T-helper 2 cell treated with Interferon-gamma antibody and Interleukin-4, amounts not matched to agents 5 μg/mL and 100 μg/mL, for 36 hours (primary cell): ENCODE measurements around the gene RNF13.
"Not testable (repeated sequence)": the region's sequence is repeated elsewhere in the genome, so short reads cannot be mapped to it uniquely, and the experiment has no call there.

Source experiments
- DNase-seq: peaks from one replicate; pipeline ENCODE4 v3.0.0; 2021; ENCODE audit warnings: low spot score
- H3K27ac Mint-ChIP-seq: one replicate; pipeline ENCODE4 v1.8.0; 2021; ENCODE audit warnings: mild to moderate bottlenecking, mixed read lengths
- H3K27me3 Mint-ChIP-seq: one replicate; pipeline ENCODE4 v1.8.0; 2021; ENCODE audit warnings: low read depth, mixed read lengths
- H3K36me3 Mint-ChIP-seq: one replicate; pipeline ENCODE4 v1.8.0; 2021; ENCODE audit warnings: low read depth, mixed read lengths
- H3K4me1 Mint-ChIP-seq: one replicate; pipeline ENCODE4 v1.8.0; 2021; ENCODE audit warnings: low read depth, mixed read lengths
- H3K4me3 Mint-ChIP-seq: one replicate; pipeline ENCODE4 v1.8.0; 2022; ENCODE audit warnings: mild to moderate bottlenecking, moderate library complexity, mixed read lengths
- H3K9me3 Mint-ChIP-seq: one replicate; pipeline ENCODE4 v1.8.0; 2021; ENCODE audit warnings: mixed read lengths

RNF13 gene

GRCh38 chr3:149838491-149838890, 25.5 kb downstream of the RNF13 start:
- H3K9me3 Mint-ChIP-seq = peaks cover 52% of the 10 kb centered on the region
- H3K4me1 Mint-ChIP-seq, DNase-seq, H3K4me3 Mint-ChIP-seq, H3K27me3 Mint-ChIP-seq, H3K27ac Mint-ChIP-seq: not testable (repeated sequence)
- H3K36me3 Mint-ChIP-seq = peaks cover 43% of the 10 kb centered on the region

- not testable (repeated sequence) for H3K27me3 Mint-ChIP-seq, DNase-seq, H3K4me3 Mint-ChIP-seq, H3K27ac Mint-ChIP-seq, H3K4me1 Mint-ChIP-seq
- peaks cover 43% of the 10 kb centered on the region for H3K9me3 Mint-ChIP-seq
- peaks cover 39% of the 10 kb centered on the region for H3K36me3 Mint-ChIP-seq
Observed at GRCh38 chr3:149839469-149839868, 26.5 kb downstream of the RNF13 start.

GRCh38 chr3:149839896-149840295, 26.9 kb downstream of the RNF13 start:
- H3K27me3 Mint-ChIP-seq = no peaks in the 10 kb centered on the region

GRCh38 chr3:149843502-149843901, 30.5 kb downstream of the RNF13 start:
- no peak overlapping the region for H3K4me3 Mint-ChIP-seq
- H3K36me3 Mint-ChIP-seq = peaks cover 23% of the 10 kb centered on the region
- H3K9me3 Mint-ChIP-seq = peaks cover 5% of the 10 kb centered on the region
- H3K4me1 Mint-ChIP-seq = peaks cover 4% of the 10 kb centered on the region
- no peak for DNase-seq
- no peaks in the 10 kb centered on the region for H3K27me3 Mint-ChIP-seq
- no peak overlapping the region for H3K27ac Mint-ChIP-seq

More at GRCh38 chr3:149839896-149840295, 26.9 kb downstream of the RNF13 start:
- DNase-seq = no peak
- Mint-ChIP-seq H3K27ac (peak overlapping the region; percentile 2), H3K9me3 (peaks cover 38% of the 10 kb centered on the region), H3K36me3 (peaks cover 35% of the 10 kb centered on the region), H3K4me3 (no peak overlapping the region), H3K4me1 (peaks cover 4% of the 10 kb centered on the region)

- peaks cover 5% of the 10 kb centered on the region for H3K9me3 Mint-ChIP-seq
- H3K27ac Mint-ChIP-seq = no peak overlapping the region
- peaks cover 4% of the 10 kb centered on the region for H3K4me1 Mint-ChIP-seq
Observed at GRCh38 chr3:149844091-149844490, 31.1 kb downstream of the RNF13 start.

GRCh38 chr3:149845570-149846244, 32.7 kb downstream of the RNF13 start:
- H3K36me3 Mint-ChIP-seq = peaks cover 28% of the 10 kb centered on the region
- H3K4me1 Mint-ChIP-seq = peaks cover 4% of the 10 kb centered on the region
- no peak for DNase-seq
- H3K9me3 Mint-ChIP-seq = no peaks in the 10 kb centered on the region
- no peak overlapping the region for H3K4me3 Mint-ChIP-seq
- H3K27me3 Mint-ChIP-seq = no peaks in the 10 kb centered on the region
- H3K27ac Mint-ChIP-seq = no peak overlapping the region

More at GRCh38 chr3:149844091-149844490, 31.1 kb downstream of the RNF13 start:
- Mint-ChIP-seq H3K36me3 (peaks cover 25% of the 10 kb centered on the region), H3K4me3 (no peak overlapping the region), H3K27me3 (no peaks in the 10 kb centered on the region)
- DNase-seq = no peak

GRCh38 chr3:149848238-149848637, 35.2 kb downstream of the RNF13 start:
- Mint-ChIP-seq H3K9me3 (no peaks in the 10 kb centered on the region), H3K27ac (no peak overlapping the region), H3K36me3 (peaks cover 34% of the 10 kb centered on the region), H3K27me3 (no peaks in the 10 kb centered on the region), H3K4me1 (no peaks in the 10 kb centered on the region), H3K4me3 (no peak overlapping the region)
- no peak for DNase-seq

- H3K4me1 Mint-ChIP-seq = no peaks in the 10 kb centered on the region
- H3K27ac Mint-ChIP-seq = no peak overlapping the region
- no peaks in the 10 kb centered on the region for H3K9me3 Mint-ChIP-seq
- no peaks in the 10 kb centered on the region for H3K27me3 Mint-ChIP-seq
- H3K4me3 Mint-ChIP-seq = no peak overlapping the region
- H3K36me3 Mint-ChIP-seq = peaks cover 35% of the 10 kb centered on the region
- DNase-seq = no peak
Observed at GRCh38 chr3:149848688-149849087, 35.7 kb downstream of the RNF13 start.

GRCh38 chr3:149850787-149851584, 38.0 kb downstream of the RNF13 start:
- Mint-ChIP-seq H3K4me1 (no peaks in the 10 kb centered on the region), H3K27me3 (no peaks in the 10 kb centered on the region), H3K4me3 (no peak overlapping the region), H3K36me3 (peaks cover 45% of the 10 kb centered on the region), H3K27ac (no peak overlapping the region), H3K9me3 (no peaks in the 10 kb centered on the region)
- DNase-seq = no peak

GRCh38 chr3:149858911-149859310, 45.9 kb downstream of the RNF13 start:
- Mint-ChIP-seq H3K4me3 (no peak overlapping the region), H3K9me3 (no peaks in the 10 kb centered on the region), H3K27me3 (no peaks in the 10 kb centered on the region), H3K27ac (no peak overlapping the region), H3K4me1 (peaks cover 5% of the 10 kb centered on the region), H3K36me3 (peaks cover 31% of the 10 kb centered on the region)
- DNase-seq = no peak

- Mint-ChIP-seq H3K9me3 (peaks cover 7% of the 10 kb centered on the region), H3K4me3 (no peak overlapping the region)
Observed at GRCh38 chr3:149860881-149861280, 47.9 kb downstream of the RNF13 start.

GRCh38 chr3:149867563-149867962, 54.5 kb downstream of the RNF13 start:
- Mint-ChIP-seq H3K4me1 (no peaks in the 10 kb centered on the region), H3K4me3 (no peak overlapping the region), H3K36me3 (peaks cover 53% of the 10 kb centered on the region), H3K27ac (no peak overlapping the region), H3K27me3 (no peaks in the 10 kb centered on the region), H3K9me3 (peaks cover 39% of the 10 kb centered on the region)
- no peak for DNase-seq

More at GRCh38 chr3:149860881-149861280, 47.9 kb downstream of the RNF13 start:
- Mint-ChIP-seq H3K36me3 (peaks cover 27% of the 10 kb centered on the region), H3K27ac (no peak overlapping the region), H3K4me1 (peaks cover 5% of the 10 kb centered on the region), H3K27me3 (no peaks in the 10 kb centered on the region)
- DNase-seq = no peak

GRCh38 chr3:149871855-149872254, 58.8 kb downstream of the RNF13 start:
- Mint-ChIP-seq H3K36me3 (peaks cover 42% of the 10 kb centered on the region), H3K4me3 (no peak overlapping the region), H3K27me3 (no peaks in the 10 kb centered on the region), H3K4me1 (no peaks in the 10 kb centered on the region), H3K27ac (no peak overlapping the region), H3K9me3 (peaks cover 22% of the 10 kb centered on the region)
- no peak for DNase-seq

GRCh38 chr3:149872589-149872988, 59.6 kb downstream of the RNF13 start:
- Mint-ChIP-seq H3K36me3 (peaks cover 36% of the 10 kb centered on the region), H3K27ac (no peak overlapping the region), H3K9me3 (peaks cover 16% of the 10 kb centered on the region), H3K4me1 (no peaks in the 10 kb centered on the region), H3K27me3 (no peaks in the 10 kb centered on the region), H3K4me3 (no peak overlapping the region)
- no peak for DNase-seq
